Mucosa of gallbladder (tissue), 1 donor: ENCODE data around the gene GALNT9. TPM values are rescaled to one million over a fixed set of nuclear protein-coding genes. Genes with fewer than 3 reads are reported as not detected.

Experiments used
- DNase-seq: peaks from one replicate; pipeline ENCODE4 v3.0.0-alpha.2; 2020; ENCODE audit warnings: low spot score
- total RNA-seq: library from RNA; stranded (reverse); gene quantifications from one replicate; pipeline ENCODE4 v1.2.1, GENCODE V29; 2021
- donor health status: DM: no; HTN: no; CAD: no.

Gene GALNT9
- total RNA-seq, 1 donor from 2014 or later, result 0.12 TPM

- DNase-seq, result no peak
Measured at GRCh38 chr12:132146772-132147422, 182.5 kb downstream of the GALNT9 start.

Other genes with a start within 250 kb of the GALNT9 start
- 18.0 TPM for gene DDX51, start 185.3 kb downstream of the GALNT9 start, total RNA-seq
- 14.1 TPM for gene NOC4L, start 185.1 kb downstream of the GALNT9 start, total RNA-seq
- gene FBRSL1, start 160.6 kb upstream of the GALNT9 start, total RNA-seq, result 67.1 TPM